GM18519 (cell line): ENCODE measurements around the gene ITPRIPL2.

Source experiments
- ATAC-seq: cut with Tn5 transposase; IDR thresholded peaks from one replicate; pipeline ENCODE4 v1.9.1; 2021; ENCODE audit warnings: mild to moderate bottlenecking, moderate library complexity; ENCODE audit not compliant: unreplicated experiment, low FRiP score

Gene ITPRIPL2

DNA sequence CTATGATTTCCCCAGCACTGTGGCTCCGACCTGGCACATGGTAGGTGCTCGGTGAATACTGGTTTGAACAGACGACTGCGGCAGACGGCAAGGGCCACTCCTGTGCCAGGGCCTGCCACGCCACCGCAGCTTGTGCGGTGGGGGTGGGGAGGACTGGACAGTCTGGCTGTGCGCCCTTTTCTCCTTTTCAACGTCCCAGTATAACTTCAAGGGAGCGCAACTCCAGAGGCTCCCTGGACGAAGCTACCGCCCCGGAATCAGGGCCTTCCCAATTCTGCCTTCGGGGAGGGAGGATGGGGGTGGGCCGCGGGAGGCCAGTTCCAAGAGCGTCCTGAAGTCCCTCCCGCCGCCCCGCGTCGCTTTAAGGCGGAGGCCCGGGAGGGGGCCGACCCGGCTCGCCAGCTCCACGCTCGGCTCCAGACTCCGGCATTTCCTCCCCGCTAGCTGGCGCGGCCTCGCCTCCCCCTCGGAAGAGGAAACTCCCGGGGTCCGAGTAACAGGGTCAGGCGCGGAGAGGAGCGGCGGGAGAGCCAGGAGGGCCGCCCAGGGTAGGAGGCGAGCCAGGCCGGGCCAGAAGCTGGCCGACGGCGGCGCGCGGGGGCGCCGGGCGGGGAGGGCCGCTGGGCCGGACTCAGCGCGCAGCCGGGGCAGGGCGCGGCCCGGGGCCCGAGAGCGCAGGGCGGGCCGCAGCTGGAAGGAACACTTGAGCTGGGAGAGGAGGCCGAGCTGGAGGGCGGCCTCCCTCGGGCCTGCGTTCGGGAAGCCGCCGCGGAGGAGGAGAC lies at the start of gene ITPRIPL2:
Gene ITPRIPL2, plus strand, starts transcription at position 388 of the 782 bp plus-strand sequence. CDS start 498 bp downstream, outside the sequence.
- no peak for ATAC-seq

DNA sequence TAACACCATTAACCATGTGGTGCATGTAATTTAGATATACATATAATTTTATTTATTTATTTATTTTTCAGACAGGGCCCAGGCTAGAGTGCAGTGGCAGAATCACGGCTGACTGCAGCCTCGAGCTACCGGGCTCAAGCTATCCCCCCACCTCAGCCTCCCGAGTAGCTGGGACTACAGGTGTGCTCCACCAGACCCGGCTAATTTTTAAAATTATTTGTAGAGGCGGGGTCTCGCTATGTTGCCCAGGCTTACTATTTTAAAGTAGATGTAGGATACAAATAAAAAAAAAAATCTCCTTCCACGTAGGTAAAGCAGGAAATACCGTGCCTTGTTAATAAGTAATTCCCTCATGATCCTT lies 46.8 kb upstream of the ITPRIPL2 start:
- no peak for ATAC-seq

DNA sequence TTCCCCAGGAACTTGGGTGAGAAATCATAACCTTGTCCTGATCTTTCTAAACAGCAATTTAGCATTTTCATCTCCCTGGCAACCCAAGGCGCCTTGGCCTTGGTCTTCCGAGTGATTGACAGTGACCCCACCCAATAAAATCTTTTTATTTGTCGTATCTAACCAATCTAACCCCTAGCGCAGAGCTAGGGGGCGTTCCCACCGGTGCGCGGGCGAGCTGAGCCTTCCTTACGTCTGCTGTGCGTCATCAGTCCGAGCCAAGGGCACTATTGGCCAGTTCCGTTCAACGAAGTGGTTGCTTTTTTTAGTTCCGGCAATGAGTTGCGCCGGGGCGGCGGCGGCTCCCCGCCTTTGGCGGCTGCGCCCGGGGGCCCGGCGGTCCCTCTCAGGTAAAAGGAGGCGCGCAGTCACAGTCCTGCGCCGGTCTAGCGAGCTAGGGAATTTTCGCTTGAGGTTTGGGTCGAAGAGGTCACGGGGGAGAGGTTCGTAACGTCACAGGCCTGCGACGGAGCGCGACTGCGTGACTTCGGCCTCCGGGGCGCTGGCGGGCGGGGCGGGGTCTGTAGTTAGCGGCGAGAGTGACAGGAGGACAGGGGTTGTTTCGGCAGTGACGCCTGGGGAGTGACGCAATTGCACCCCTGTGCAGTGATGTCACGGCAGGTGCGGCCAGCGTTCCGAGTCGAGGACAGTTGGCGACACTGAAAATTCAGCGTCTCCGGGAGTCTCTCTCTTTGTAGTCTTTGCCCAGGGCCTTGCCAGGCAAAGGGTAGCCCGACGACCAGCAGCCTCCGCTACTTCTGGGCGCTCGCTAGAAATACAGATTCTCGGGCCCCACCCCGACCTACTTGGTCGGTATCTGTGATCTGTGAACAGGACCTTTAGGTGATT lies 46.2 kb upstream of the ITPRIPL2 start, which contains the start of gene COQ7:
Gene COQ7, plus strand, starts transcription at position 266 of the 888 bp plus-strand sequence. Its CDS starts 51 bp downstream, at position 317.
- ATAC-seq, result peak; percentile 85

DNA sequence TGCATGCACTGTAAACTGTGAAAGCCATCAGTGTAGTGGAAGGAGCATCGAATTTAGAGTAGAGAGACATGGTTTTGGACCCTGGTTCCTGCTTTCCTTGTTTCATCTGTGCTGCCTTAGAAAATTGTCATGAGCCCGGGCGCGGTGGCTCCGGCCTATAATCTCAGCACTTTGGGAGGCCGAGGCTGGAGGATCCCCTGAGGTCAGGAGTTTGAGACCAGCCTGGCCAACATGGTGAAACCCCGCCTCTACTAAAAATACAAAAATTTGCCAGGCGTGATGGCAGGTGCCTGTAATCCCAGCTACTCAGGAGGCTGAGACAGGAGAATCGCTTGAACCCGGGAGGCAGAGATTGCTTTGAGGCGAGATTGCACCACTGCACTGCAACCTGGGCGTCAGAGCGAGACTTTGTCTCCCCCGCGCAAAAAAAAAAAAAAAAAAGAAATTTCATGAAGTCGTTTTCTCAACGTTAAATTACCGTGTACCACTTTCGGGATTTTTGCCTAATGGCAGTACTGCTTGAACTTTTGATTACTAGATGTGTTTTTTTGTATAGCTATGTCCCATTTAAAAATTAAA lies 45.4 kb upstream of the ITPRIPL2 start:
- no peak for ATAC-seq

- no peak for ATAC-seq
Observed at GRCh38 chr16:19071811-19072777, 41.7 kb upstream of the ITPRIPL2 start.

- ATAC-seq, result no peak
Observed at GRCh38 chr16:19073344-19073743, 40.4 kb upstream of the ITPRIPL2 start.

DNA sequence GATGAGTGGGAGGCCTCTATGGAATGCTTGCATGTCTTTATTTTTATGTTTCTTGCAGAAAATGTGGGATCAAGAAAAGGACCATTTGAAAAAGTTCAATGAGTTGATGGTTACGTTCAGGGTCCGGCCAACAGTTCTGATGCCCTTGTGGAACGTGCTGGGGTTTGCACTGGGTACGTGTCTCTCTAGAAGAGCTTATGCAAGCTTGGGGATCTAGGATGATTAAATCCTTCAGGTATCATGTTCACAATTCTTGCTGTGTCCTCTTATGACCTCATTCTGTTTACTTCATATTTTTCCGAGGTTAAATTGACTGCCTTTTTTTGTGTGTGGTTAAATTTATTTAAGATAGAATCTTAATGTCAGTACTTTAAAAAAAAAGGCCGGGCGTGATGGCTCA lies 39.9 kb upstream of the ITPRIPL2 start:
- no peak for ATAC-seq

DNA sequence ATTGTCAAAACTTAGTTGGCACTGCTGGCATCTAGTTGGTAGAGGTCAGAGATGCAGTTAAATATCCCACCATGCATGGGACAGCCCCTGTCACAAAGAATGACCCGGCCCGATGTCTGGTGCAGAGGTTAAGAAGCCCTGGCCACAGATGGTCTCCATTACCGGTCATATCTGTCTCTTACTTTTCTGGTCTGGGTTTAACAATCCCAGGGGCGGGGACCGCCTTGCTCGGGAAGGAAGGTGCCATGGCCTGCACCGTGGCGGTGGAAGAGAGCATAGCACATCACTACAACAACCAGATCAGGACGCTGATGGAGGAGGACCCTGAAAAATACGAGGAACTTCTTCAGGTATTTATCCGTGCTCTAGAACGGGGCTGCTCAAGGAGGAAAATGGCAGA lies 38.3 kb upstream of the ITPRIPL2 start:
- no peak for ATAC-seq

GRCh38 chr16:19077879-19078278 lies 35.9 kb upstream of the ITPRIPL2 start:
- ATAC-seq, result no peak

GRCh38 chr16:19083670-19084069 lies 30.1 kb upstream of the ITPRIPL2 start:
- no peak for ATAC-seq

- ATAC-seq, result no peak
Observed at GRCh38 chr16:19084139-19084538, 29.6 kb upstream of the ITPRIPL2 start.

GRCh38 chr16:19084879-19085278 lies 28.9 kb upstream of the ITPRIPL2 start:
- no peak for ATAC-seq

DNA sequence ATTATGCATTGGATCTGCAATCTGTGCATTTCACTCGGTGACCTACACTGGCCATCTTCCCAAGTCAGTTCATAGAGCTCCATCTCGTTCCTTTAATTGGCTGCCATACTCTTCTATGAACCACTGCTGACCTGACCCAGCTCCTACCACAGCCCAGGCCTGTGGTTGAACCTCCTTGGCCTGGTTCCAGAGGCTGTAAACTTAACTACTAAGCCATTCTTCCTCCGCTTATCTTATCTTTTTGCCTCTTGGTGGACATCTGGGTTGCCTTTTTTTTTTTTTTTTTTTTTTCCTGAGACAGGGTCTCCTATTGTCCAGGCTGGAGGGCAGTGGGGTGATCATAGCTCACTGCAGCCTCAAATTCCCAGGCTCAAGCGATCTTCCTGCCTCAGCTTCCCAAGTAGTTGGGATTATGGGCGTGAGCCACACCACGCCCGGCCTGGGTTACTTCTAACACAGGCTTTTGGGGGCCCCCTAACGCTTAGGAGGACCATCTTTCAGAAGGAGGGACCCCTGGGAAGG lies 28.0 kb upstream of the ITPRIPL2 start:
- ATAC-seq, result no peak

- ATAC-seq, result no peak
Observed at GRCh38 chr16:19086322-19087199, 27.2 kb upstream of the ITPRIPL2 start.

- no peak for ATAC-seq
Observed at GRCh38 chr16:19088341-19088916, 25.3 kb upstream of the ITPRIPL2 start.

GRCh38 chr16:19089410-19089955 lies 24.3 kb upstream of the ITPRIPL2 start:
- no peak for ATAC-seq

DNA sequence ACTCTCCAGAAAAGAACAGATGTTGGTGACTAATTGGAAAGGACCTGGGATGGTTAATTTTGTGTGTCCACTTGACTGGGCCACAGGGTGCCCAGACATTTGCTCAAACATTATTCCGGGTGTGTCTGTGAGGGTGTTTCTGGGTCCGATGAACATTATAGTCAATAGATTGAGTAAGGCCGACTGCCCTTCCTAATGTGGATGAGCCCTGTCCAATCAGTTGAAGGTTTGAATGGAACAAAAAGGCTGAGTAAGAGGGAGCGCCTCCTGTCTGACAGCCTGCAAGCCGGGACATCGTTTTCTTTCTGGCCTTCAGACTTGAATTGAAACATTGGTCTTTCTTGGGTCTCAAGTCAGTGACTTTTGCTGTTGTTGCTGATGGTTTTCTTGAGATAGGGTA lies 22.8 kb upstream of the ITPRIPL2 start:
- no peak for ATAC-seq
